CD14-positive monocyte (primary cell): ENCODE results near the gene PLXNA4. TPM values are rescaled to one million over a fixed set of nuclear protein-coding genes. Genes with fewer than 3 reads are reported as not detected.

Source experiments
- DNase-seq, 3 donors: peaks; one replicate each; pipeline ENCODE4 v3.0.0-alpha.2; 2011 to 2022
- H2AFZ ChIP-seq: 2 replicates; pipeline ENCODE4 v1.6.0; 2012; ENCODE audit warnings: mild to moderate bottlenecking, low read depth, low read length, inconsistent platforms; ENCODE audit not compliant: insufficient read depth, poor library complexity, severe bottlenecking
- H3K27ac ChIP-seq, 2 donors: 1 replicate in 1 of 2; 2 replicates in 1 of 2; pipeline ENCODE4 v1.5.1; 2012 to 2013; ENCODE audit warnings: low read length in 2 of 2, control low read depth in 1 of 2, inconsistent platforms in 1 of 2, low read depth in 1 of 2, mild to moderate bottlenecking in 1 of 2
- H3K27me3 ChIP-seq, 2 donors: one replicate each; pipeline versions ENCODE4 v1.6.0 to v1.6.1; 2011 to 2013; ENCODE audit warnings: low read length in 2 of 2; ENCODE audit not compliant: control insufficient read depth in 2 of 2, insufficient read depth in 2 of 2
- H3K36me3 ChIP-seq, 2 donors: replicated peaks in 1 of 2; 1 replicate in 1 of 2; 2 replicates in 1 of 2; pipeline versions ENCODE4 v1.5.1 to v1.6.1; 2012 to 2013; ENCODE audit warnings: low read length in 2 of 2, control low read depth in 1 of 2, inconsistent platforms in 1 of 2, mild to moderate bottlenecking in 1 of 2; ENCODE audit not compliant: insufficient read depth in 2 of 2, control insufficient read depth in 1 of 2
- H3K4me1 ChIP-seq, 2 donors: 1 replicate in 1 of 2; 2 replicates in 1 of 2; pipeline versions ENCODE4 v1.5.1 to v1.6.1; 2012 to 2013; ENCODE audit warnings: low read length in 2 of 2, control low read depth in 1 of 2, inconsistent platforms in 1 of 2, mild to moderate bottlenecking in 1 of 2, moderate library complexity in 1 of 2; ENCODE audit not compliant: insufficient read depth in 2 of 2, control insufficient read depth in 1 of 2
- H3K4me2 ChIP-seq: replicated peaks from 2 replicates; pipeline ENCODE3; 2012; ENCODE audit warnings: low read length, moderate library complexity, mild to moderate bottlenecking; ENCODE audit not compliant: poor library complexity, severe bottlenecking; ENCODE audit errors: extremely low read depth
- H3K4me3 ChIP-seq, 3 experiments: fragments of 200-600 bp in 1 of 3; sonication (generic) in 1 of 3; replicated peaks in 1 of 3; 1 replicate in 2 of 3; 2 replicates in 1 of 3; pipeline ENCODE4 v1.5.1; 2011 to 2013; ENCODE audit warnings: low read length in 3 of 3, mild to moderate bottlenecking in 3 of 3, control low read depth in 2 of 3, low read depth in 2 of 3, inconsistent platforms in 1 of 3, moderate library complexity in 1 of 3
- H3K79me2 ChIP-seq: 2 replicates; pipeline ENCODE4 v1.6.0; 2012; ENCODE audit warnings: mild to moderate bottlenecking, control low read depth, inconsistent platforms, low read length, moderate library complexity; ENCODE audit not compliant: insufficient read depth
- H3K9ac ChIP-seq: 2 replicates; pipeline ENCODE4 v1.6.0; 2017; ENCODE audit warnings: low read length, mild to moderate bottlenecking; ENCODE audit not compliant: insufficient read depth, poor library complexity, severe bottlenecking
- H3K9me3 ChIP-seq, 2 donors: replicated peaks in 1 of 2; 1 replicate in 1 of 2; 2 replicates in 1 of 2; pipeline versions ENCODE4 v1.5.1 to v1.6.1; 2012 to 2013; ENCODE audit warnings: low read length in 2 of 2, control low read depth in 1 of 2; ENCODE audit not compliant: control insufficient read depth in 1 of 2, insufficient read depth in 1 of 2
- H4K20me1 ChIP-seq: 2 replicates; pipeline ENCODE4 v1.6.0; 2012; ENCODE audit warnings: mild to moderate bottlenecking, low read length, control low read depth, moderate library complexity; ENCODE audit not compliant: insufficient read depth
- H3K27ac Mint-ChIP-seq, 7 donors: one replicate each; pipeline ENCODE4 v1.8.0; 2020; ENCODE audit warnings: mild to moderate bottlenecking in 7 of 7, mixed read lengths in 7 of 7, moderate library complexity in 6 of 7, inconsistent platforms in 2 of 7
- H3K27me3 Mint-ChIP-seq, 3 donors: one replicate each; pipeline ENCODE4 v1.8.0; 2021 to 2022; ENCODE audit warnings: low read depth in 3 of 3, mild to moderate bottlenecking in 3 of 3, mixed read lengths in 3 of 3, moderate library complexity in 3 of 3, inconsistent platforms in 1 of 3
- H3K36me3 Mint-ChIP-seq, 2 donors: one replicate each; pipeline ENCODE4 v1.8.0; 2020; ENCODE audit warnings: mixed read lengths in 2 of 2, inconsistent platforms in 1 of 2, mild to moderate bottlenecking in 1 of 2
- H3K4me1 Mint-ChIP-seq: one replicate; pipeline ENCODE4 v1.8.0; 2020; ENCODE audit warnings: mild to moderate bottlenecking, mixed read lengths
- H3K4me3 Mint-ChIP-seq, 2 donors: one replicate each; pipeline ENCODE4 v1.8.0; 2020; ENCODE audit warnings: mild to moderate bottlenecking in 2 of 2, mixed read lengths in 2 of 2, moderate library complexity in 1 of 2
- H3K9me3 Mint-ChIP-seq, 7 donors: one replicate each; pipeline ENCODE4 v1.8.0; 2020 to 2022; ENCODE audit warnings: mixed read lengths in 7 of 7, mild to moderate bottlenecking in 6 of 7, moderate library complexity in 6 of 7, inconsistent platforms in 2 of 7
- CTCF ChIP-seq: fragments of 200-600 bp; IDR thresholded peaks from one replicate; pipeline ENCODE4 v1.8.0; 2022; ENCODE audit warnings: antibody characterized with exemption, mild to moderate bottlenecking
- WGBS: methylation state at CpG from one replicate; pipeline ENCODE4 v1.1.5; 2013; ENCODE audit warnings: missing lambda C conversion rate; ENCODE audit not compliant: insufficient coverage; 5-methylcytosine and 5-hydroxymethylcytosine counted together
- intact Hi-C, 2 donors: fragments of 100-400 bp; cut with micrococcal nuclease; formaldehyde crosslinking; loops; one replicate each; pipeline versions ENCODE4 v1.15.0 to v1.15.1; 2023
- polyA plus RNA-seq, 3 donors: library from polyadenylated mRNA; depleted of rRNA in 1 of 3; unstranded in 2 of 3; stranded (reverse) in 1 of 3; fragments of 300-500 nt in 2 of 3; fragments of >200 nt in 1 of 3; fragmentation: Illumina TruSeq in 2 of 3; gene quantifications; 1 replicate in 2 of 3; 2 replicates in 1 of 3; pipeline ENCODE4 v1.2.3, GENCODE V29; 2012 to 2021

Gene PLXNA4
- polyA plus RNA-seq, 3 donors: not detected

- H3K9ac ChIP-seq: no peak overlapping the region
- H3K27me3 ChIP-seq: no peaks in the 10 kb centered on the region
- H3K4me1 ChIP-seq: peaks cover 3 to 5% of the 10 kb centered on the region in 2 donors
- no peaks in the 10 kb centered on the region for H4K20me1 ChIP-seq
- peaks cover 0 to 3% (median 0%) of the 10 kb centered on the region in 7 donors for H3K9me3 Mint-ChIP-seq
- H3K4me2 ChIP-seq: no peak overlapping the region
- TF ChIP-seq CTCF: no peak
- peaks cover 8% of the 10 kb centered on the region for H3K4me1 Mint-ChIP-seq
- no peak overlapping the region for H3K4me3 ChIP-seq
- intact Hi-C loops: no loop called here
- no peak overlapping the region for H2AFZ ChIP-seq
- no peaks in the 10 kb centered on the region for H3K36me3 ChIP-seq
- H3K4me3 Mint-ChIP-seq: no peak overlapping the region
- peaks cover 0 to 3% (median 3%) of the 10 kb centered on the region in 3 donors for H3K27me3 Mint-ChIP-seq
- no peaks in the 10 kb centered on the region for H3K36me3 Mint-ChIP-seq
- no peak overlapping the region for H3K27ac ChIP-seq
- no peak overlapping the region for H3K27ac Mint-ChIP-seq
- H3K9me3 ChIP-seq: no peaks in the 10 kb centered on the region
- DNase-seq: no peak
- H3K79me2 ChIP-seq: no peaks in the 10 kb centered on the region
- no CpG with 5 or more reads among the region's 2 CpGs for WGBS
These were observed 168.5 kb downstream of the PLXNA4 start for GRCh38 chr7:132407764-132408163.

GRCh38 chr7:132406039-132406438, 170.2 kb downstream of the PLXNA4 start:
- intact Hi-C loops: no loop called here
- H3K4me3 Mint-ChIP-seq: no peak overlapping the region
- Histone ChIP-seq H3K9me3 (no peaks in the 10 kb centered on the region), H3K4me2 (no peak overlapping the region), H3K36me3 (no peaks in the 10 kb centered on the region), H2AFZ (no peak overlapping the region), H3K27me3 (no peaks in the 10 kb centered on the region), H4K20me1 (no peaks in the 10 kb centered on the region), H3K4me3 (no peak overlapping the region), H3K4me1 (peaks cover 3 to 5% of the 10 kb centered on the region in 2 donors), H3K9ac (no peak overlapping the region), H3K27ac (no peak overlapping the region), H3K79me2 (no peaks in the 10 kb centered on the region)
- H3K27ac Mint-ChIP-seq: no peak overlapping the region
- peaks cover 0 to 3% (median 0%) of the 10 kb centered on the region in 7 donors for H3K9me3 Mint-ChIP-seq
- no peak for DNase-seq
- H3K27me3 Mint-ChIP-seq: peaks cover 0 to 2% (median 2%) of the 10 kb centered on the region in 3 donors
- TF ChIP-seq CTCF: no peak
- H3K36me3 Mint-ChIP-seq: no peaks in the 10 kb centered on the region
- no CpG with 5 or more reads among the region's 4 CpGs for WGBS
- H3K4me1 Mint-ChIP-seq: peaks cover 8% of the 10 kb centered on the region
